AG08396 (cell line): Measurements from ENCODE around the gene BACH2.

ENCODE experiments used
- DNase-seq: peaks from one replicate; pipeline ENCODE4 v3.0.0; 2012; ENCODE audit warnings: low spot score, mixed read lengths

BACH2 gene

GRCh38 chr6:90025523-90026061, 271.1 kb downstream of the BACH2 start:
- DNase-seq = peak; percentile 50

DNA sequence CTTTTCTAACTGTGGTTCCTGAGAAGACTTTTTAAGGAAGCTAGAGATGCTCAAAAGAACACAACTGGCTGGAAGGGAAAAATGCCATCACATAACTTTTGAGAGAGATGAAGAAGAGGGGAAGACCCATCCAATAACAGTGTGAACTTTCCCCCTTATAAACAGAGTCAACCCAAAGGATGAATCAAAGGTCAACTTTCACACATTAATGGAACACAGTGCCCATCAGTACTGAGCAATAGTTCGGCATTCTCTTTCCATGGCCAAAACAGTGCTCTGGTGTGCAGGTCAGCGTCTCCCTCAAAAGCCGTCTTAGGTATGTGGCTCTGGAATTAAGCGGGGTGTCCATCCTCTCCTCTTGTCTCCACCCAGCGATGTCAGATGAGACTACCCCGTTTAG, 272.0 kb downstream of the BACH2 start:
- DNase-seq = no peak

DNA sequence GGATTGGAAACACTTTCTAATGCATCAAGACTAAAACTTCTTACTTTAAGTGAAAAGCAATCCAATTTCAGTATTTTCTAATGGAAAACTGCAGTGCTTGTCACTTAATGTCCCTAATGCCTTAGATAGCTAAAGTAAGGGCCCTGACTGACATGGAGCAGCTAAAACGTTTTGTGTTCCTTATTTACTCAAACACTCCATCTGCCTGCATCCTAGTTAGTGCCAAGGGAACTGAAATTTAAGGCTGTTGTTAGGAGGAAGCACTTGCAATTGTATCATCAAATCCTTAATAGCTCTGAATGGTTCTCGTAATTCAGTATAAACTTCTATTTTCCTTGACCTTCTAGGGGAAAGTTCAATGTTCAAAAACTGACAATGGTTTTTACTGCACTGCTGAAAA, 274.9 kb downstream of the BACH2 start:
- no peak for DNase-seq

DNA sequence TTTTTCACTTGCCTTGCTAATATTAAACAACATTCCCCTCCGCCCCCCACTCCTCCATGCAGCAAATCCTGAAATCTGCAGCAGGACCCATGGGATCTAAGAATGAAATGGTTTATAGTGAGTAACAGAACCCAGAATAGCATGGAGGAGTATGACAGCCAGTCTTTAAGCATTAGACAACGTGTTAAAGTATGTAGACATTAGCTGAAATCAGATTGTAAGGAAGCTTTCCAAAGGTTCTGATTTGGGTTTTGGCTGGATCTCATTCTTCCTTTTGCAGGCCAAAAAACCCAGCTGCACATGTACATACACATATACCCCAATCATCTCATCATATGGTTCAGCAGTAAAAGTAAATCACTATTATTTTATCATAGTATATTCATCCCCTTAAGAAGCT, 275.9 kb downstream of the BACH2 start:
- no peak for DNase-seq

DNA sequence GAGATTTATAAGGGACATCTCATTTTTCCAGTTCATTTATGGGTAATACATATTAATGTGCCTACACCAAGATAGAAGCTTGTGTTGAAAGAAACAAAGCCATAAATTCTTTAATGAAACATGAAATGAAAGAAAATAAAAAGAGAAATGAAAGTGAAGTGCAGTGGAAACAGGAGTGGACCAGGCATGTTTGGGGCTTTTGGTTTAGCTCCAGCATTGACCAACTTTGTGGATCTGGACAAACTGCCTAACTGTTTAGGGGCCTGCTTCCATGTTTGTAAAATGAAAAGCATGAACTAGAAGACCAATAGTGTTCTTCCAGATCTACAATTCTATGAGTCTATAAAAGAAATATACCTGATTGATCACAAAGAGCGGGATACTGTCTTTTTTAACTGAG, 277.4 kb downstream of the BACH2 start:
- DNase-seq = no peak

- no peak for DNase-seq
Observed at GRCh38 chr6:90015883-90016282, 280.8 kb downstream of the BACH2 start.

DNA sequence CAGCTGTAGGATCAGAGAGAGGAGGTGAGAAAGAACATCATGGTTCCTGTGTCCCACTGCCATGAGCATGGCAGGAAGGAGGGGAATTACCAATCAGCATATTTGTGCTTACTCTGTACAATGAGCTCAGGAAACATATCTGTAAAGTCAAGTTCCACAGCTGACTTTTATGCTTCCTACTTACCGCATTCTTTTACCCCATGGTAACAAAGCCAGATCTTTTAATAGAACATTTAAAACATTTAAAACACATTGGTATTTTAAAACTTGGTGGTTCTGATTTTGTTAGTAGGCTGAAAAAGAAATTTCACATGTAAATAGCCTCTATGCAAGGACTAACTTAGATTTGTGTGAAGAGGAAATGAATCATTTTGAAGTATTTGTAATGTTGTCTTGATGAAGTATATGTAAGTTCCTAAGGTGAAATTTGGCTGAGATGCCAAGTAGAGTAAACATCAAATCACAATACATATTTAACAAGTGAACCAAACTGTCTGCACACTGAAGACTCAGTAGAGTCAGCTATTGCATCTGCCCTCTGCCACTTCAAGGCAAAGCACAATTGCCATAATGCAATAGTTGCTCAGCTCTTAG, 287.6 kb downstream of the BACH2 start:
- DNase-seq = no peak

DNA sequence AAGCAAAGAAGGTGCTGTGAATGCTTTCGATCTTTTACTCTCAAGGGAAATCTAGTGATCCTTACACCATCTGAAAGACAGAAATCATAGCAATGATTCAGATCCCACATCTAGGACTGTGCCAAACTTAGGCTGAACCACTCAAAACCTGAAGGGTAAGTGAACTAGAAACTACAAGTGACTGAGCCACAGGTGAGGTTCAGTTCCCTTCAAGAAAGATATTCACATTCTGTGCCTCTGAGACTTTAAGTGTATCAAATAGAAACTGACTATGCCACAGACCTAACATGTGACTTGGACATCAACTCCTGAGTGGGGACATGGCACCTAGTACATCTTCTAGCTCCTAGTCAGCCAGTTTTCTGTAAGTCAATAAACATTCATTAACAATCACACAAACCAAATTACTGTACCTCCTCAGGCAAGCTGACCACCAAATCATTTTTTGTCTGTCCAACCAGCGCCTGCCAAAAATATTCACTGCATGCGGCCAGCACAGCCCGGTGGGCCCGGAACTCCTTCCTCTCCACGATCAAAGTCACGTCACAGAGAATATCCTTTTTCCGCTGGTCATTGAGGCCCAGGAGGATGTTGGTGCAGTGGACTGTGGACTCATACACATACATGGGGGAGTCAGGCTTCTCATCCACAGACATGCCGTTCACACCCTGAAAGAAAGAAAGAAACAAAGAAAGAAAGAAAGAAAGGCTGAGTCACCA, 288.3 kb downstream of the BACH2 start:
- DNase-seq = no peak

GRCh38 chr6:90005048-90005827, 291.4 kb downstream of the BACH2 start:
- DNase-seq = no peak

DNA sequence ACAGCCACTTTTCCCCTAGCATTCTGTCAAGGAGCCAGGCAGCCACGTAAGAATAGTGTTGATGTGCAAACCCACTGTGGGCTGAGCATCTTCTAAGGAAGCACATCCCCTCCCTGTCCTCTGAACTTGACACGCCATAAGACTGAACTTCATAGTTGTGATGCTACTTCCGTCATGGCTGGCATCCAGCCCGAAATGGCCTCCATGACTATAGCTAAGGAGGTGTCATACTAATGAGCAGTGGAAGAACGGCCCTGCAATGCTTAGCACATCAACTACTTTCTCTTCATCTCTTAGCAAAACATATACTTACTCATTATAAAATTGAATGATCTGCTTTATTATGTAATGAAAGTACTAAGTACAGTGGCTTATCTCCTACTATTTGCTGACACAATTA, 292.1 kb downstream of the BACH2 start:
- DNase-seq = no peak

GRCh38 chr6:90003941-90004340, 292.7 kb downstream of the BACH2 start:
- no peak for DNase-seq

GRCh38 chr6:90003069-90003795, 293.4 kb downstream of the BACH2 start:
- DNase-seq = no peak

- DNase-seq = no peak
Observed at GRCh38 chr6:90000864-90001731, 295.5 kb downstream of the BACH2 start.

DNA sequence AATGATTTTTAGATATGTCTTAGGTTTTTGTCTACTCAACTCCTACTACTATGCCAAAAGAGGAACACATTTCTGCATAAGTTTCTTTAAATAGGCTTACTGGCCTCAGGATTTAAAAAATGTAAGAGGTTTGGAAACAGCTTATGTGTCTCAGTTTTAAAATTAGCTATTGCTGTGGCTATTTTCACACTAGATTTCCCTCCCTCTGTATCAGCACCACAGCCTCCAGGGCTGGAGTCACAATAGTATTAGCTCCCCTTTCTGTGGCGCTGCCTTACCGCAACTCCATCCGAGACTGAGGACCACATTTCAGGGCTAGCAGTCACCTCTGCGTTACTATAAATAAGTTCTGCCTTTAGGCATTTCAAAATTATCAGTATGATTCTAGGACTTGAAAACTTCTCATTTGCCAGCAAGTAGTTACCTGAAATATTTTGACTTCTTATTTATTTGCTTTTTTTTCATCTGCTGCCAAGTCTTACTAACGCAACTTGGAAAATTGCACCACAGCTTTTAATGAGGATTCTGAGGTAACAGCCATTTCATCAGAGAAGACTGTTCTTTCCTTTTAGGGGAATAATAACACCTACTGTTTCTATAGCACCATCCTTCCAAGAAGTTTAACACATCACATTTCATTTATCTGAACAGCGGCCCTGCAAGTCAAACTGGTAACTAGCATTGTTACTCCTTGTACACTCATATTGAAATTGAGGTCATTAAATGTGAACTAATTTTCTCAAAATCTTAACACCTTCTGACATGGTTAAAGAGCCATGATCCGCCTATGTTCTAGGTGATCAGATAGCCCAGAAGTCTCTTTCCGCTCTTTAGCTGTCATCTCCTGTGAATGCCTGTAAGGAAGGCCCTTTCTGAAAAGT, 296.5 kb downstream of the BACH2 start:
- no peak for DNase-seq

DNA sequence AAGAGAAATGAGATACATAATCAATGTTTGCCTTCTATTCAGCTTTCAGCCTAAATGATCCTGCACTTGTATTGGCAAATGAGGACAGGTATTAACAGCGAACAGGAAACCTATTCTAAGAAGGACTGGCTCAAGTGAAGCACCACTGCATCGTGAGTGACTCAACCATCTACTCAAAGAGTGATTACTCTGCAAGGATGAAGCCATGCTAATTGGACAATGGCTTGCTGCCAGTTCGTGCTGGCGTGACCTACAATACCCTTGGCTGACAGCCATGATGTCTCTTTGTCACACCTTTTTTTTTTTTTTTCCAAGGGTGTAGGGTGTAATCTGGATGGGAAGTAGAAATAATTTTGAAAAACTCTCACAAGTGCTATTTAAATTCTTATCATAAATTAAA, 297.5 kb downstream of the BACH2 start:
- DNase-seq = no peak

DNA sequence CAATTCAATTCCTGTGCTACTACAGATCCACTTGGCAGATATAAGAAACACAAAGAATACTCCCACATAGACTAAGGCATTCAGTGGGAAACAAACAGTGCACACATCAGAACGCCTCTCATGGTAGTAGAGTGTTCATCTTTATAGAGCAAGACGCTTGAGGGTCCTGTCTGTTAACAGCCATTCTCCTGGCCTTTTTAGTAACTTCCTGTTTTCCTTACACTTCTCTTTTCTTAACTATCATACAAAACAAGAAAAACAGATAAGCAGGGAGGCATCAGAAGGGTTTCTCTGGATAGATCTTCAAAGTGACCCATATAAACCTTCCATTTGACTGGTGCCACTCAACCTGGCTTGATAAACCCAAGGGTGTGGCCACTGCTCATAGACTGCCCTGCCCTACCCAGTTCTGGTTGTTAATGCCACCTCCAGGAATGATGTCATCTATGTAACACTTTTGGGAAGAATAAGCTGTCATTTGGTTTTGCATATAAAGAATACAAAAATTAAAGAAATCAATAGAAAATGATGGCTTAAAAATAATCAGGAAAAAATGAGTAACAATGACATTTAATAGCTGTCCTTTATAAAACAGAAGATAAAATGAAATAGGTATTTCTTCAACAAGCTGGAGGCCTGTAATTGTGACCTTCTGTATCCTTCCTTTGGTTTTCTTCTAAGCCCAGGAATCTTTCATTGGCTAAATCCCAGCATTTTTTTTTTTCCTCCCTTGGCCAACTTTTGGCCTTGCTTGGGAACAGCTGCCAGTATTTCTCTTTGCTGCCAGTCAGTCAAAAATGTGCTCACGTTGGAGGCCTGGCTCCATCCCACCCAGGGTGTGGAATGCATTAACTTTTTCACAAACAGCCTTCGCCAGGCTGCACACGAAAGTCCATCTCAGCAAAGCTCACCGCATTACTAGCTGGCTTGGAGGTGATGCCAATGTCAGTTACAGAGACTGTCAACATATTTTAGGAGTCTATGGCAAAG, 298.9 kb downstream of the BACH2 start:
- DNase-seq = no peak

DNA sequence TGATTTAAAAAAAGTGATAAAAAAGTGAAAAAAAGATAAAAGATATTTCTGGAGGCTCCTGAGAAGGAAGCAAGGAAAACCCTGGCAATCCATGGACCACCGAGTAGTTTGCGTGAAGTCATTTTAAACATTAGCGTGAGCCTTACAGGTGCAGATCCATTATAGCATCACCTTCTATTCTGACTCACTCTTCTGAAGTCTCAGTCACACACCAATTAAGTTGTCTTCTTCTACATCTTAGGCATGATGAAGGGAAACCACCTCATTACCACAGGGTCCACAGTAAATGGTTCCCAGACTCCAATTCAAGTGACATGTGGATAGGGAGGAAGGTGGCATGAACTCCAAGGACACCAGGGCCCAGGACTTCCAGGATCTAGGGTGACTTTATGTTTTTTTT, 303.2 kb downstream of the BACH2 start:
- DNase-seq = no peak

GRCh38 chr6:89992818-89993217, 303.8 kb downstream of the BACH2 start:
- DNase-seq = no peak

DNA sequence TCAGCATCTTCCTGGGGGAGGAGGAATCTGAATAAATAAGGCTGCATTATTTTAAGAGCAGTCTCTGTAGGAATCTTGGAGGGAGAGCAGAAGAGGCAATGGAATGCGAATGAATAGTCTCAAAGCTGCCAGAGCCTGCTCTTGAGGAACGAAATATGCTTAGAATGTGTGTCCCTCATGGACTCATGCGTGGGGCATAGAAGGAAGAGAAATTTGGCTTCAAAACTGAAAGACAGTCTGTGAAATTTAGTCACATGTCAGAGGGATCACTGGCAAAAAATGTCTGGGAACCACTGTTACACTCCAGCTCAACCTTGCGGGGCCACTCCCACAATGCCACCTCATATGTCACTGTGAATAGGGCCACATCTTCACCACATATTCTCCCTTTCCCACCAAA, 306.9 kb downstream of the BACH2 start:
- peak; percentile 73 for DNase-seq
